GM12878 (cell line): ENCODE measurements around the gene HOXC12. TPM values are rescaled to one million over a fixed set of nuclear protein-coding genes. Genes with fewer than 3 reads are reported as not detected.

Experiments used
- BACH1 ChIP-seq: fragments of 450-650 bp; IDR thresholded peaks from 2 replicates; pipeline ENCODE4 v1.6.1; 2017; ENCODE audit warnings: mild to moderate bottlenecking, borderline replicate concordance
- BHLHE40 ChIP-seq, 2 experiments: fragments of 450-650 bp in 1 of 2; IDR thresholded peaks; 2 replicates each; pipeline ENCODE4 v1.6.1; 2011 to 2017; ENCODE audit warnings: low read depth in 2 of 2, borderline replicate concordance in 1 of 2, improper control_type of control experiment in 1 of 2, low read length in 1 of 2, mild to moderate bottlenecking in 1 of 2
- CBX3 ChIP-seq: fragments of 200-600 bp; sonication (generic); IDR thresholded peaks from 2 replicates; pipeline ENCODE4 v1.6.1; 2016; ENCODE audit warnings: low read depth, borderline replicate concordance
- CEBPB ChIP-seq, 2 experiments: fragments of 150-350 bp in 1 of 2; IDR thresholded peaks; 2 replicates each; pipeline ENCODE4 v1.6.1; 2012 to 2014; ENCODE audit warnings: low read depth in 2 of 2, low read length in 2 of 2, borderline replicate concordance in 1 of 2, inconsistent platforms in 1 of 2
- CHD4 ChIP-seq: fragments of 200-600 bp; sonication (generic); IDR thresholded peaks from 2 replicates; pipeline ENCODE4 v1.6.1; 2016; ENCODE audit warnings: mild to moderate bottlenecking
- CUX1 ChIP-seq: IDR thresholded peaks from 2 replicates; pipeline ENCODE4 v1.6.1; 2012; ENCODE audit warnings: improper control_type of control experiment, low read depth, low read length; ENCODE audit not compliant: insufficient replicate concordance
- FOS ChIP-seq: IDR thresholded peaks from 3 replicates; pipeline ENCODE4 v1.6.1; 2011; ENCODE audit warnings: borderline replicate concordance; ENCODE audit not compliant: insufficient read length; ENCODE audit errors: extremely low read depth
- IRF3 ChIP-seq: fragments of 450-650 bp; IDR thresholded peaks from 2 replicates; pipeline ENCODE4 v1.6.1; 2014; ENCODE audit warnings: mild to moderate bottlenecking
- MEF2B ChIP-seq: fragments of 450-650 bp; IDR thresholded peaks from 2 replicates; pipeline ENCODE4 v1.6.1; 2018; ENCODE audit warnings: mild to moderate bottlenecking, moderate library complexity; ENCODE audit not compliant: partially characterized antibody, poor library complexity, severe bottlenecking
- PAX8 ChIP-seq: fragments of 450-650 bp; IDR thresholded peaks from 2 replicates; pipeline ENCODE4 v1.6.1; 2017; ENCODE audit warnings: mild to moderate bottlenecking, moderate library complexity
- PKNOX1 ChIP-seq: fragments of 450-650 bp; IDR thresholded peaks from 2 replicates; pipeline ENCODE4 v1.6.1; 2016; ENCODE audit warnings: mild to moderate bottlenecking
- POLR2A ChIP-seq: IDR thresholded peaks from 2 replicates; pipeline ENCODE4 v1.6.1; 2011; ENCODE audit warnings: low read depth, mild to moderate bottlenecking, low read length
- RAD51 ChIP-seq: fragments of 450-650 bp; IDR thresholded peaks from 2 replicates; pipeline ENCODE4 v1.6.1; 2016; ENCODE audit warnings: moderate library complexity, mild to moderate bottlenecking, inconsistent platforms
- RBBP5 ChIP-seq: fragments of 200-600 bp; sonication (generic); conservative IDR thresholded peaks from 2 replicates; pipeline ENCODE4 v1.6.1; 2016
- RFX5 ChIP-seq: IDR thresholded peaks from 2 replicates; pipeline ENCODE4 v1.6.1; 2011; ENCODE audit warnings: low read depth, low read length, improper control_type of control experiment
- SMAD1 ChIP-seq: fragments of 450-650 bp; IDR thresholded peaks from 2 replicates; pipeline ENCODE4 v1.6.1; 2018; ENCODE audit warnings: mild to moderate bottlenecking, low read depth; ENCODE audit not compliant: partially characterized antibody
- SMARCA5 ChIP-seq: fragments of 450-650 bp; IDR thresholded peaks from 2 replicates; pipeline ENCODE4 v1.6.1; 2017; ENCODE audit warnings: mild to moderate bottlenecking
- TCF12 ChIP-seq: IDR thresholded peaks from 2 replicates; pipeline ENCODE4 v1.6.1; 2011; ENCODE audit warnings: low read depth, mild to moderate bottlenecking, low read length
- ZBTB4 ChIP-seq: fragments of 450-650 bp; formaldehyde crosslinking; IDR thresholded peaks from 2 replicates; pipeline ENCODE4 v1.4.0; 2022; ENCODE audit warnings: mild to moderate bottlenecking, moderate library complexity
- ZNF274 ChIP-seq: IDR thresholded peaks from one replicate; pipeline ENCODE4 v1.8.0; 2011; ENCODE audit not compliant: insufficient read length, insufficient read depth
- polyA plus RNA-seq, 11 experiments: library from polyadenylated mRNA; depleted of rRNA in 4 of 11; unstranded in 6 of 11; stranded (reverse) in 5 of 11; fragments of >200 nt; fragmentation: Nextera tagmentation in 4 of 11; fragmentation: Illumina TruSeq in 1 of 11; extraction: Ambion mirVana in 4 of 11; extraction: Trizol in 1 of 11; gene quantifications; 1 replicate in 1 of 11; 2 replicates in 10 of 11; pipeline versions ENCODE4 v1.2.1 to v1.2.3, GENCODE V29; 2011 to 2016; ENCODE audit warnings: inconsistent platforms in 2 of 11, missing spikeins in 2 of 11, low read depth in 1 of 11
- total RNA-seq, 4 experiments: library from RNA; depleted of rRNA in 3 of 4; stranded (reverse); fragments of >200 nt in 3 of 4; fragmentation: Illumina TruSeq in 1 of 4; extraction: Trizol in 1 of 4; gene quantifications; 2 replicates each; pipeline versions ENCODE4 v1.2.1 to v1.2.3, GENCODE V29; 2013 to 2021

Gene HOXC12
- total and polyA plus RNA-seq, 10 of the 15 experiments (the other 5 are each of a cell fraction or from before 2014, with no cell fraction given) = not detected

GRCh38 chr12:54005853-54006558 is 51.3 kb downstream of the HOXC12 start (continued):
- TF ChIP-seq CBX3 (no peak), TCF12 (no peak), SMAD1 (no peak), SMARCA5 (peak; percentile 81; the same call in 1 of the 2 replicates), BHLHE40 (IDR thresholded peaks at IDR 0.05; ENCODE audit: borderline replicate concordance in 1 of 2, low read depth in 2 of 2, low read length in 1 of 2) (no peak), POLR2A (no peak), PAX8 (no peak), CUX1 (peak; percentile 34), ZBTB4 (CRISPR knock-in tag) (no peak), CEBPB (IDR thresholded peaks at IDR 0.05; ENCODE audit: borderline replicate concordance in 1 of 2, low read depth in 2 of 2, low read length in 2 of 2) (no peak), FOS (no peak), CHD4 (no peak), ZNF274 (no peak), BACH1 (no peak), IRF3 (0 out of 2 replicates have a peak, but pooled peaks have one; percentile 50), RFX5 (no peak), MEF2B (no peak), PKNOX1 (peak; percentile 46), RAD51 (no peak), RBBP5 (no peak)
